ENCODE data around the gene MS4A10. TPM values are rescaled to one million over a fixed set of nuclear protein-coding genes. Genes with fewer than 3 reads are reported as not detected.

The MS4A10 gene
- total and polyA plus RNA-seq, 2 experiments from 2014 or later = not detected

- no peak for TF ChIP-seq ZNF114 (CRISPR knock-in tag; IDR thresholded peaks at IDR 0.05)
- Mint-ChIP-seq H3K4me1 (no peaks in the 10 kb centered on the region), H3K9me3 (peaks cover 34% of the 10 kb centered on the region), H3K27ac (no peak overlapping the region), H3K4me3 (no peak overlapping the region), H3K27me3 (ENCODE audit: insufficient read depth, low read depth, poor library complexity) (peaks cover 8% of the 10 kb centered on the region), H3K36me3 (ENCODE audit: low read depth) (peaks cover 12% of the 10 kb centered on the region; the same call in 2 of the 3 replicates)
- Histone ChIP-seq H3K4me2 (no peak overlapping the region), H3K4me1 (ENCODE audit: insufficient read depth) (no peaks in the 10 kb centered on the region), H3K36me3 (ENCODE audit: insufficient read depth) (no peaks in the 10 kb centered on the region), H3K27ac (ENCODE audit: low read depth) (no peak overlapping the region), H2AFZ (no peak overlapping the region), H4K20me1 (replicated peaks; ENCODE audit: insufficient read depth) (no peaks in the 10 kb centered on the region), H3K4me3 (no peak overlapping the region), H3K9me2 (ENCODE audit: insufficient read depth) (no peaks in the 10 kb centered on the region), H3K27me3 (ENCODE audit: insufficient read depth) (no peaks in the 10 kb centered on the region), H3K79me2 (replicated peaks; ENCODE audit: insufficient read depth) (no peaks in the 10 kb centered on the region), H3F3A (replicated peaks; ENCODE audit: low read depth) (no peaks in the 10 kb centered on the region)
- DNase-seq (ENCODE audit: low spot score) = no peak
- ATAC-seq = no peak
These were observed 28.2 kb downstream of the MS4A10 start for GRCh38 chr11:60813324-60813723.

- Histone ChIP-seq H3K36me3 (ENCODE audit: insufficient read depth) (no peaks in the 10 kb centered on the region), H3K9me2 (ENCODE audit: insufficient read depth) (no peaks in the 10 kb centered on the region), H3K4me3 (no peak overlapping the region), H3K27ac (ENCODE audit: low read depth) (no peak overlapping the region), H4K20me1 (replicated peaks; ENCODE audit: insufficient read depth) (no peaks in the 10 kb centered on the region), H3K4me1 (ENCODE audit: insufficient read depth) (no peaks in the 10 kb centered on the region), H3K4me2 (no peak overlapping the region), H2AFZ (no peak overlapping the region), H3F3A (replicated peaks; ENCODE audit: low read depth) (no peaks in the 10 kb centered on the region), H3K27me3 (ENCODE audit: insufficient read depth) (no peaks in the 10 kb centered on the region), H3K79me2 (replicated peaks; ENCODE audit: insufficient read depth) (no peaks in the 10 kb centered on the region)
- Mint-ChIP-seq H3K4me3 (no peak overlapping the region), H3K27me3 (ENCODE audit: insufficient read depth, low read depth, poor library complexity) (peaks cover 8% of the 10 kb centered on the region), H3K36me3 (ENCODE audit: low read depth) (peaks cover 12% of the 10 kb centered on the region; the same call in 2 of the 3 replicates), H3K9me3 (peaks cover 34% of the 10 kb centered on the region), H3K27ac (no peak overlapping the region), H3K4me1 (no peaks in the 10 kb centered on the region)
- no peak for ATAC-seq
- no peak for DNase-seq (ENCODE audit: low spot score)
- TF ChIP-seq EZH2phosphoT487 (IDR thresholded peaks at IDR 0.05; ENCODE audit: unreplicated experiment) (no peak), EZH2 (IDR thresholded peaks at IDR 0.05; ENCODE audit: low read depth, unreplicated experiment) (no peak), ZNF462 (CRISPR knock-in tag; IDR thresholded peaks at IDR 0.05) (no peak), JUNB (IDR thresholded peaks at IDR 0.05; ENCODE audit: unreplicated experiment) (no peak), ZNF331 (CRISPR knock-in tag; IDR thresholded peaks at IDR 0.05; ENCODE audit: low read depth) (no peak), CTCF (conservative IDR thresholded peaks at IDR 0.05; ENCODE audit: low read depth in 2 of 2) (no peak)
These were observed 29.0 kb downstream of the MS4A10 start for GRCh38 chr11:60814112-60814511.

All from GM23338 (cell line).